ENCODE results near the gene LRRC2.

The LRRC2 gene

GRCh38 chr3:46471371-46471914 is 94.7 kb downstream of the LRRC2 start:
- no peak for DNase-seq

GRCh38 chr3:46470831-46471230 is 95.3 kb downstream of the LRRC2 start:
- no peak for DNase-seq

GRCh38 chr3:46469680-46470357 is 96.3 kb downstream of the LRRC2 start:
- DNase-seq, result no peak

GRCh38 chr3:46468753-46469600 is 97.1 kb downstream of the LRRC2 start:
- no peak for DNase-seq

GRCh38 chr3:46467562-46467961 is 98.5 kb downstream of the LRRC2 start:
- DNase-seq, result no peak

- DNase-seq, result no peak
Observed at GRCh38 chr3:46466871-46467403, 99.2 kb downstream of the LRRC2 start.

GRCh38 chr3:46466273-46466672 is 99.8 kb downstream of the LRRC2 start:
- no peak for DNase-seq
